Neural progenitor cell (in vitro differentiated cells): Measurements from ENCODE around the gene GABRR3. TPM values are rescaled to one million over a fixed set of nuclear protein-coding genes. Genes with fewer than 3 reads are reported as not detected.

Experiments used
- DNase-seq: peaks from one replicate; pipeline ENCODE4 v3.0.0-alpha.2; 2016; ENCODE audit warnings: low spot score
- H2AFZ ChIP-seq: fragments of 200-600 bp; sonication (generic); replicated peaks from 2 replicates; pipeline ENCODE4 v1.6.1; 2016; ENCODE audit warnings: antibody characterized with exemption
- H3F3A ChIP-seq: fragments of 200-600 bp; sonication (generic); 2 replicates; pipeline ENCODE4 v1.6.1; 2016; ENCODE audit warnings: antibody characterized with exemption, low read depth
- H3K27ac ChIP-seq: fragments of 200-600 bp; sonication (generic); 2 replicates; pipeline ENCODE4 v1.5.1; 2016; ENCODE audit warnings: mild to moderate bottlenecking
- H3K27me3 ChIP-seq: fragments of 200-600 bp; sonication (generic); 2 replicates; pipeline ENCODE4 v1.6.1; 2016; ENCODE audit warnings: mild to moderate bottlenecking, moderate library complexity
- H3K36me3 ChIP-seq: fragments of 200-600 bp; sonication (generic); 2 replicates; pipeline ENCODE4 v1.5.1; 2016
- H3K4me1 ChIP-seq: fragments of 200-600 bp; sonication (generic); 2 replicates; pipeline ENCODE4 v1.6.1; 2016; ENCODE audit warnings: mixed run types
- H3K4me2 ChIP-seq: fragments of 200-600 bp; sonication (generic); 2 replicates; pipeline ENCODE4 v1.6.1; 2016
- H3K4me3 ChIP-seq: fragments of 200-600 bp; sonication (generic); 2 replicates; pipeline ENCODE4 v1.5.1; 2016
- H3K79me2 ChIP-seq: fragments of 200-600 bp; sonication (generic); 2 replicates; pipeline ENCODE4 v1.6.1; 2016; ENCODE audit warnings: low read depth
- H3K9ac ChIP-seq: fragments of 200-600 bp; sonication (generic); 2 replicates; pipeline ENCODE4 v1.6.1; 2016
- H3K9me3 ChIP-seq: fragments of 200-600 bp; sonication (generic); 2 replicates; pipeline ENCODE4 v1.5.1; 2016; ENCODE audit warnings: low read depth
- H4K20me1 ChIP-seq: fragments of 200-600 bp; sonication (generic); 2 replicates; pipeline ENCODE4 v1.6.1; 2016; ENCODE audit warnings: low read depth
- H3K27ac Mint-ChIP-seq: 3 replicates; pipeline ENCODE4 v1.8.0; 2021; ENCODE audit warnings: mixed read lengths
- H3K27me3 Mint-ChIP-seq: 2 replicates; pipeline ENCODE4 v1.8.0; 2022; ENCODE audit warnings: low read depth, mild to moderate bottlenecking, inconsistent platforms, moderate library complexity, mixed read lengths; ENCODE audit not compliant: insufficient read depth
- H3K36me3 Mint-ChIP-seq: 3 replicates; pipeline ENCODE4 v1.8.0; 2021; ENCODE audit warnings: mixed read lengths
- H3K4me1 Mint-ChIP-seq: 3 replicates; pipeline ENCODE4 v1.8.0; 2021; ENCODE audit warnings: mixed read lengths
- H3K4me3 Mint-ChIP-seq: 3 replicates; pipeline ENCODE4 v1.8.0; 2021; ENCODE audit warnings: mild to moderate bottlenecking, moderate library complexity, mixed read lengths
- H3K9me3 Mint-ChIP-seq: 3 replicates; pipeline ENCODE4 v1.8.0; 2020; ENCODE audit warnings: mixed read lengths
- EZH2 ChIP-seq: fragments of 200-600 bp; sonication (generic); IDR thresholded peaks from 2 replicates; pipeline ENCODE4 v1.6.1; 2017; ENCODE audit warnings: antibody characterized with exemption, mild to moderate bottlenecking, moderate library complexity
- EZH2phosphoT487 ChIP-seq: fragments of 200-600 bp; sonication (generic); IDR thresholded peaks from 2 replicates; pipeline ENCODE4 v1.6.1; 2017; ENCODE audit warnings: antibody characterized with exemption
- total RNA-seq: library from RNA; depleted of rRNA; stranded (reverse); fragments of >200 nt; gene quantifications from 2 replicates; pipeline ENCODE4 v1.2.3, GENCODE V29; 2015; ENCODE audit warnings: low replicate concordance
- TF ChIP-seq, protein P1 (sequence below): fragments of 200-600 bp; sonication (generic); IDR thresholded peaks from 2 replicates; pipeline ENCODE4 v1.5.1; 2017; ENCODE audit warnings: antibody characterized with exemption, mild to moderate bottlenecking

The GABRR3 gene
- total RNA-seq, 1 donor from 2014 or later: not detected

DNA sequence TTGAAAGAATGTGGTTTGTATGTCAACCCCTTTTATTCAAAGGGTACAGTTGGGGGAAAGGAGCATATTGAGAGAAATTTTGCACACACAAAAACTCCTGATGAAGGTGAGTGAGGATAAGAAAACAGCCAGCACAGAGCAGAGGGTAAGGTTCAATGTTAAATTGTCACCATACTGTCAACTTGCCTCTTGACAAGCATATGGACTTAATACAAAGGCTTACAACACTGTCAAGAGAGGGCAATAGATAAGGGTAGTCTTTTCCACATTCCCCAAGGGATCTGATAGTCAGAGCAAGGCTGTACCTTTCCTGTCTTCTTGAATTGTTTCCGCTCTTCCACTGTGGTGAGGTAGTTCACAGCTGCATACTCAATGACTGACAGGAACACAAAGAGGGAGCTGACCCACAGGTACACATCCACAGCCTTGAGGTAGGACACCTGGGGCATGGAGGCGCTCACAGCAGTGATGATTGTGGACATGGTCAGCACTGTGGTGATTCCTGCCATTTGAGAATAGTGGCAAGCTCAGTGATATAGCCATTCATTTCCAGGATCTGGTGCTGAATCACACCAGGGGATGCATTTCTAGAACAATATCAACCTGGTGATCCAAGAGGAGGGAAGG is 42.5 kb downstream of the GABRR3 start:
- H3K4me3 ChIP-seq: no peak overlapping the region
- no peaks in the 10 kb centered on the region for H3K27me3 Mint-ChIP-seq
- H3K4me2 ChIP-seq: no peak overlapping the region
- H3K4me1 Mint-ChIP-seq: no peaks in the 10 kb centered on the region
- no peaks in the 10 kb centered on the region for H3K27me3 ChIP-seq
- no peak overlapping the region for H3K27ac ChIP-seq
- no peak overlapping the region for H2AFZ ChIP-seq
- no peaks in the 10 kb centered on the region for H3K36me3 ChIP-seq
- TF ChIP-seq, protein P1, sequence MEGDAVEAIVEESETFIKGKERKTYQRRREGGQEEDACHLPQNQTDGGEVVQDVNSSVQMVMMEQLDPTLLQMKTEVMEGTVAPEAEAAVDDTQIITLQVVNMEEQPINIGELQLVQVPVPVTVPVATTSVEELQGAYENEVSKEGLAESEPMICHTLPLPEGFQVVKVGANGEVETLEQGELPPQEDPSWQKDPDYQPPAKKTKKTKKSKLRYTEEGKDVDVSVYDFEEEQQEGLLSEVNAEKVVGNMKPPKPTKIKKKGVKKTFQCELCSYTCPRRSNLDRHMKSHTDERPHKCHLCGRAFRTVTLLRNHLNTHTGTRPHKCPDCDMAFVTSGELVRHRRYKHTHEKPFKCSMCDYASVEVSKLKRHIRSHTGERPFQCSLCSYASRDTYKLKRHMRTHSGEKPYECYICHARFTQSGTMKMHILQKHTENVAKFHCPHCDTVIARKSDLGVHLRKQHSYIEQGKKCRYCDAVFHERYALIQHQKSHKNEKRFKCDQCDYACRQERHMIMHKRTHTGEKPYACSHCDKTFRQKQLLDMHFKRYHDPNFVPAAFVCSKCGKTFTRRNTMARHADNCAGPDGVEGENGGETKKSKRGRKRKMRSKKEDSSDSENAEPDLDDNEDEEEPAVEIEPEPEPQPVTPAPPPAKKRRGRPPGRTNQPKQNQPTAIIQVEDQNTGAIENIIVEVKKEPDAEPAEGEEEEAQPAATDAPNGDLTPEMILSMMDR: no peak
- no peak for DNase-seq
- H3K79me2 ChIP-seq: no peaks in the 10 kb centered on the region
- H3F3A ChIP-seq: no peaks in the 10 kb centered on the region
- no peaks in the 10 kb centered on the region for H3K9me3 ChIP-seq
- H4K20me1 ChIP-seq: no peaks in the 10 kb centered on the region
- no peak overlapping the region for H3K9ac ChIP-seq
- no peaks in the 10 kb centered on the region for H3K36me3 Mint-ChIP-seq
- no peak overlapping the region for H3K27ac Mint-ChIP-seq
- H3K4me3 Mint-ChIP-seq: no peak overlapping the region
- peaks cover 4% of the 10 kb centered on the region for H3K4me1 ChIP-seq
- H3K9me3 Mint-ChIP-seq: no peaks in the 10 kb centered on the region

- H3K27ac ChIP-seq: no peak overlapping the region
- TF ChIP-seq EZH2: no peak
- H3K9me3 Mint-ChIP-seq: no peaks in the 10 kb centered on the region
Observed at GRCh38 chr3:97991293-97991682, 43.8 kb downstream of the GABRR3 start.

GRCh38 chr3:97990624-97991292 is 44.4 kb downstream of the GABRR3 start:
- Histone ChIP-seq H3K79me2 (no peaks in the 10 kb centered on the region), H3K4me3 (no peak overlapping the region), H3K9ac (no peak overlapping the region), H3K36me3 (no peaks in the 10 kb centered on the region), H3K27ac (no peak overlapping the region), H3K4me2 (no peak overlapping the region), H3F3A (no peaks in the 10 kb centered on the region), H3K9me3 (no peaks in the 10 kb centered on the region), H3K4me1 (peaks cover 4% of the 10 kb centered on the region), H3K27me3 (no peaks in the 10 kb centered on the region), H4K20me1 (no peaks in the 10 kb centered on the region), H2AFZ (no peak overlapping the region)
- TF ChIP-seq EZH2phosphoT487: no peak
- TF ChIP-seq, protein P1: no peak
- no peak for TF ChIP-seq EZH2
- Mint-ChIP-seq H3K27ac (no peak overlapping the region), H3K4me1 (no peaks in the 10 kb centered on the region), H3K36me3 (no peaks in the 10 kb centered on the region), H3K27me3 (peaks cover 2% of the 10 kb centered on the region), H3K9me3 (no peaks in the 10 kb centered on the region), H3K4me3 (no peak overlapping the region)
- DNase-seq: no peak

More at GRCh38 chr3:97991293-97991682, 43.8 kb downstream of the GABRR3 start:
- H3K4me3 ChIP-seq: no peak overlapping the region
- no peak overlapping the region for H2AFZ ChIP-seq
- H3K27me3 ChIP-seq: no peaks in the 10 kb centered on the region
- H3K9ac ChIP-seq: no peak overlapping the region
- H3F3A ChIP-seq: no peaks in the 10 kb centered on the region
- no peaks in the 10 kb centered on the region for H3K36me3 Mint-ChIP-seq
- H3K9me3 ChIP-seq: no peaks in the 10 kb centered on the region
- H3K4me1 ChIP-seq: peaks cover 4% of the 10 kb centered on the region
- H3K36me3 ChIP-seq: no peaks in the 10 kb centered on the region
- DNase-seq: no peak
- H3K79me2 ChIP-seq: no peaks in the 10 kb centered on the region
- no peaks in the 10 kb centered on the region for H3K27me3 Mint-ChIP-seq
- H3K27ac Mint-ChIP-seq: no peak overlapping the region
- no peak overlapping the region for H3K4me2 ChIP-seq
- no peaks in the 10 kb centered on the region for H3K4me1 Mint-ChIP-seq
- H3K4me3 Mint-ChIP-seq: no peak overlapping the region
- no peaks in the 10 kb centered on the region for H4K20me1 ChIP-seq
